GM23338 (cell line): ENCODE measurements around the gene SYT6. TPM values are rescaled to one million over a fixed set of nuclear protein-coding genes. Genes with fewer than 3 reads are reported as not detected.

Experiments used
- ATAC-seq: fragments of 200-7000 bp; cut with Tn5 transposase; 3 replicates; pipeline ENCODE4 v1.9.1; 2020
- DNase-seq: peaks from one replicate; pipeline ENCODE4 v3.0.0-alpha.2; 2015; ENCODE audit warnings: low spot score
- H2AFZ ChIP-seq: fragments of 200-600 bp; sonication (generic); 2 replicates; pipeline ENCODE4 v1.8.0; 2016; ENCODE audit warnings: antibody characterized with exemption, mild to moderate bottlenecking, moderate library complexity
- H3F3A ChIP-seq: fragments of 200-600 bp; sonication (generic); replicated peaks from 2 replicates; pipeline ENCODE4 v1.8.0; 2017; ENCODE audit warnings: antibody characterized with exemption, mixed run types, low read depth
- H3K27ac ChIP-seq: fragments of 200-600 bp; sonication (generic); 2 replicates; pipeline ENCODE4 v1.6.1; 2016; ENCODE audit warnings: low read depth
- H3K27me3 ChIP-seq: fragments of 200-600 bp; sonication (generic); 2 replicates; pipeline ENCODE4 v1.8.0; 2016; ENCODE audit warnings: mild to moderate bottlenecking, mixed run types, moderate library complexity; ENCODE audit not compliant: insufficient read depth
- H3K36me3 ChIP-seq: fragments of 200-600 bp; sonication (generic); 2 replicates; pipeline ENCODE4 v1.8.0; 2016; ENCODE audit warnings: mild to moderate bottlenecking; ENCODE audit not compliant: insufficient read depth
- H3K4me1 ChIP-seq: fragments of 200-600 bp; sonication (generic); 2 replicates; pipeline ENCODE4 v1.8.0; 2016; ENCODE audit warnings: mild to moderate bottlenecking, moderate library complexity; ENCODE audit not compliant: insufficient read depth
- H3K4me2 ChIP-seq: fragments of 200-600 bp; sonication (generic); 2 replicates; pipeline ENCODE4 v1.7.1; 2017; ENCODE audit warnings: mixed run types
- H3K4me3 ChIP-seq: fragments of 200-600 bp; sonication (generic); 2 replicates; pipeline ENCODE4 v1.6.1; 2016; ENCODE audit warnings: mixed run types
- H3K79me2 ChIP-seq: fragments of 200-600 bp; sonication (generic); replicated peaks from 2 replicates; pipeline ENCODE4 v1.8.0; 2017; ENCODE audit warnings: mild to moderate bottlenecking; ENCODE audit not compliant: insufficient read depth
- H3K9me2 ChIP-seq: fragments of 200-600 bp; sonication (generic); 2 replicates; pipeline ENCODE4 v1.8.0; 2017; ENCODE audit not compliant: insufficient read depth
- H4K20me1 ChIP-seq: fragments of 200-600 bp; sonication (generic); replicated peaks from 2 replicates; pipeline ENCODE4 v1.8.0; 2017; ENCODE audit warnings: mild to moderate bottlenecking; ENCODE audit not compliant: insufficient read depth
- H3K27ac Mint-ChIP-seq: 2 replicates; pipeline ENCODE4 v1.8.0; 2020; ENCODE audit warnings: inconsistent platforms, mild to moderate bottlenecking, moderate library complexity, mixed read lengths
- H3K27me3 Mint-ChIP-seq: 3 replicates; pipeline ENCODE4 v1.8.0; 2022; ENCODE audit warnings: low read depth, mild to moderate bottlenecking, moderate library complexity, mixed read lengths, inconsistent platforms; ENCODE audit not compliant: insufficient read depth, poor library complexity
- H3K36me3 Mint-ChIP-seq: 3 replicates; pipeline ENCODE4 v1.8.0; 2021; ENCODE audit warnings: low read depth, mild to moderate bottlenecking, inconsistent platforms, moderate library complexity, mixed read lengths
- H3K4me1 Mint-ChIP-seq: 3 replicates; pipeline ENCODE4 v1.8.0; 2020; ENCODE audit warnings: mild to moderate bottlenecking, inconsistent platforms, mixed read lengths
- H3K4me3 Mint-ChIP-seq: 3 replicates; pipeline ENCODE4 v1.8.0; 2021; ENCODE audit warnings: moderate library complexity, mild to moderate bottlenecking, inconsistent platforms, mixed read lengths
- H3K9me3 Mint-ChIP-seq: 3 replicates; pipeline ENCODE4 v1.8.0; 2020; ENCODE audit warnings: moderate library complexity, mild to moderate bottlenecking, inconsistent platforms, mixed read lengths
- JUNB ChIP-seq: IDR thresholded peaks from one replicate; pipeline ENCODE4 v1.6.1; 2016; ENCODE audit warnings: antibody characterized with exemption; ENCODE audit not compliant: unreplicated experiment
- STAT1 ChIP-seq: IDR thresholded peaks from one replicate; pipeline ENCODE4 v1.6.1; 2016; ENCODE audit warnings: antibody characterized with exemption; ENCODE audit not compliant: unreplicated experiment
- ZNF114 ChIP-seq: fragments of 250-450 bp; sonication (Bioruptor Pico); IDR thresholded peaks from 2 replicates; pipeline ENCODE4 v1.5.0; 2020; ENCODE audit warnings: mild to moderate bottlenecking, moderate library complexity
- polyA plus RNA-seq: library from polyadenylated mRNA; unstranded; fragments of >200 nt; fragmentation: Nextera tagmentation; extraction: Ambion mirVana; gene quantifications from 2 replicates; pipeline ENCODE4 v1.2.1, GENCODE V29; 2016
- total RNA-seq: library from RNA; depleted of rRNA; stranded (reverse); fragments of >200 nt; shearing (Covaris generic); gene quantifications from 2 replicates; pipeline ENCODE4 v1.2.3, GENCODE V29; 2014
- TF ChIP-seq, protein P1 (sequence below), 2 experiments: fragments of 200-600 bp in 1 of 2; sonication (generic) in 1 of 2; conservative IDR thresholded peaks; 2 replicates each; pipeline versions ENCODE4 v1.5.1 to v1.6.1; 2016 to 2017; ENCODE audit warnings: antibody characterized with exemption in 2 of 2, low read depth in 2 of 2, mild to moderate bottlenecking in 2 of 2, moderate library complexity in 1 of 2
- TF ChIP-seq, protein P2 (sequence below): IDR thresholded peaks from one replicate; pipeline ENCODE4 v1.6.1; 2018; ENCODE audit warnings: antibody characterized with exemption; ENCODE audit not compliant: unreplicated experiment
- TF ChIP-seq, protein P3 (sequence below): fragments of 250-450 bp; sonication (Bioruptor Pico); IDR thresholded peaks from 2 replicates; pipeline ENCODE4 v1.5.0; 2020; ENCODE audit warnings: mild to moderate bottlenecking, moderate library complexity

The SYT6 gene
- total and polyA plus RNA-seq, 2 experiments from 2014 or later: 31.2 to 42.6 TPM

DNA sequence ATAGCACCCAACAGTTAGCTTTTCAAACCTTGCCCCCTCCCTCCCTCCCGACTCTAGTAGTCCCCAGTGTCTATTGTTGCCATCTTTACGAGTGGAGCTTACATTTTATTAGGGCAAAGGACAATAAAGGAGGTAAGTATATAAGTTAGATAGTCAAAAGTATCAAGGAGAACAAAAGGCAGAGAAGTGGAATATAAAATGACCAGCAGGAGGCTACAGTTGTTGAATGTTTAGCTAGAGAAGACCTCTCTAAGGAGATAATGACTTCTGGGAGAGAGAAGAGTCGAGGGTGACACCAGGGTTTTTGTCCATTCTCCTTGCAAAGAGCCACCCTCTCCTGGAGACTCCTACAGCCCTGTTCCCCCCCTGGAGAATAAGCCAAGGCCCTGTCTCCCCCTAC lies 48.7 kb downstream of the SYT6 start:
- ATAC-seq (no peak; the same call in 2 of the 3 replicates), DNase-seq (no peak)
- Mint-ChIP-seq H3K36me3 (peaks cover 48% of the 10 kb centered on the region), H3K27ac (peak overlapping the region; percentile 33; the same call in 1 of the 2 replicates), H3K9me3 (no peaks in the 10 kb centered on the region), H3K4me1 (peaks cover 32% of the 10 kb centered on the region), H3K4me3 (no peak overlapping the region), H3K27me3 (peaks cover 6% of the 10 kb centered on the region)
- Histone ChIP-seq H3K79me2 (no peaks in the 10 kb centered on the region), H3F3A (no peaks in the 10 kb centered on the region), H3K4me2 (no peak overlapping the region), H2AFZ (no peak overlapping the region), H4K20me1 (no peaks in the 10 kb centered on the region; the same call in 1 of the 2 replicates), H3K9me2 (no peaks in the 10 kb centered on the region; the same call in 1 of the 2 replicates), H3K4me3 (no peak overlapping the region), H3K36me3 (peaks cover 24% of the 10 kb centered on the region), H3K27me3 (no peaks in the 10 kb centered on the region), H3K27ac (no peak overlapping the region), H3K4me1 (peaks cover 10% of the 10 kb centered on the region; the same call in 1 of the 2 replicates)
- TF ChIP-seq, protein P1, sequence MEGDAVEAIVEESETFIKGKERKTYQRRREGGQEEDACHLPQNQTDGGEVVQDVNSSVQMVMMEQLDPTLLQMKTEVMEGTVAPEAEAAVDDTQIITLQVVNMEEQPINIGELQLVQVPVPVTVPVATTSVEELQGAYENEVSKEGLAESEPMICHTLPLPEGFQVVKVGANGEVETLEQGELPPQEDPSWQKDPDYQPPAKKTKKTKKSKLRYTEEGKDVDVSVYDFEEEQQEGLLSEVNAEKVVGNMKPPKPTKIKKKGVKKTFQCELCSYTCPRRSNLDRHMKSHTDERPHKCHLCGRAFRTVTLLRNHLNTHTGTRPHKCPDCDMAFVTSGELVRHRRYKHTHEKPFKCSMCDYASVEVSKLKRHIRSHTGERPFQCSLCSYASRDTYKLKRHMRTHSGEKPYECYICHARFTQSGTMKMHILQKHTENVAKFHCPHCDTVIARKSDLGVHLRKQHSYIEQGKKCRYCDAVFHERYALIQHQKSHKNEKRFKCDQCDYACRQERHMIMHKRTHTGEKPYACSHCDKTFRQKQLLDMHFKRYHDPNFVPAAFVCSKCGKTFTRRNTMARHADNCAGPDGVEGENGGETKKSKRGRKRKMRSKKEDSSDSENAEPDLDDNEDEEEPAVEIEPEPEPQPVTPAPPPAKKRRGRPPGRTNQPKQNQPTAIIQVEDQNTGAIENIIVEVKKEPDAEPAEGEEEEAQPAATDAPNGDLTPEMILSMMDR (conservative IDR thresholded peaks at IDR 0.05; ENCODE audit: low read depth in 2 of 2): peak; percentile 6 to 25; a peak in 1 of 4 replicates
- no peak for TF ChIP-seq ZNF114 (CRISPR knock-in tag)
- TF ChIP-seq JUNB: no peak
- TF ChIP-seq, protein P2, sequence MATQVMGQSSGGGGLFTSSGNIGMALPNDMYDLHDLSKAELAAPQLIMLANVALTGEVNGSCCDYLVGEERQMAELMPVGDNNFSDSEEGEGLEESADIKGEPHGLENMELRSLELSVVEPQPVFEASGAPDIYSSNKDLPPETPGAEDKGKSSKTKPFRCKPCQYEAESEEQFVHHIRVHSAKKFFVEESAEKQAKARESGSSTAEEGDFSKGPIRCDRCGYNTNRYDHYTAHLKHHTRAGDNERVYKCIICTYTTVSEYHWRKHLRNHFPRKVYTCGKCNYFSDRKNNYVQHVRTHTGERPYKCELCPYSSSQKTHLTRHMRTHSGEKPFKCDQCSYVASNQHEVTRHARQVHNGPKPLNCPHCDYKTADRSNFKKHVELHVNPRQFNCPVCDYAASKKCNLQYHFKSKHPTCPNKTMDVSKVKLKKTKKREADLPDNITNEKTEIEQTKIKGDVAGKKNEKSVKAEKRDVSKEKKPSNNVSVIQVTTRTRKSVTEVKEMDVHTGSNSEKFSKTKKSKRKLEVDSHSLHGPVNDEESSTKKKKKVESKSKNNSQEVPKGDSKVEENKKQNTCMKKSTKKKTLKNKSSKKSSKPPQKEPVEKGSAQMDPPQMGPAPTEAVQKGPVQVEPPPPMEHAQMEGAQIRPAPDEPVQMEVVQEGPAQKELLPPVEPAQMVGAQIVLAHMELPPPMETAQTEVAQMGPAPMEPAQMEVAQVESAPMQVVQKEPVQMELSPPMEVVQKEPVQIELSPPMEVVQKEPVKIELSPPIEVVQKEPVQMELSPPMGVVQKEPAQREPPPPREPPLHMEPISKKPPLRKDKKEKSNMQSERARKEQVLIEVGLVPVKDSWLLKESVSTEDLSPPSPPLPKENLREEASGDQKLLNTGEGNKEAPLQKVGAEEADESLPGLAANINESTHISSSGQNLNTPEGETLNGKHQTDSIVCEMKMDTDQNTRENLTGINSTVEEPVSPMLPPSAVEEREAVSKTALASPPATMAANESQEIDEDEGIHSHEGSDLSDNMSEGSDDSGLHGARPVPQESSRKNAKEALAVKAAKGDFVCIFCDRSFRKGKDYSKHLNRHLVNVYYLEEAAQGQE: no peak

DNA sequence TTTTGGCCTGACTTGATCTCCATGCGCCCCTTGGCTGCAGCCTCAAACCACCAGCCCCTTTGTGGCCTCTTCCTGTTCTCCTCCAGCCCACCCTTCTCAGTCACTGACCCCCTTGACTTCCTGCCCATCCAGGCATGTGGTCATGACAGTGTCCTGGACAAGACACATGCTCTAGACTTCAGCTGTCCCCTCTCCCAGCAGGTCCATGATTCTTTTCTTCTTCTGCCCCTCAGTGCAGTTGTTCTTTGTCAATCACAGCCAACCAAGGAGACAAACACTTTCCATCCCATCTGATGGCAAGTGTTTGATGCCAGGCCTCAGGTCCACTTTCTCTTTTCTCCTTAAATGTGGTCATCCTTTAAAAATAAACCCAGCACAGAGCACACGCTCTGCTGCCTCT lies 49.7 kb downstream of the SYT6 start:
- ATAC-seq: no peak
- Histone ChIP-seq H3F3A (no peaks in the 10 kb centered on the region), H3K4me1 (peaks cover 10% of the 10 kb centered on the region; the same call in 1 of the 2 replicates), H3K9me2 (no peaks in the 10 kb centered on the region; the same call in 1 of the 2 replicates), H3K27me3 (no peaks in the 10 kb centered on the region), H2AFZ (no peak overlapping the region), H3K79me2 (no peaks in the 10 kb centered on the region), H3K36me3 (peaks cover 26% of the 10 kb centered on the region), H3K4me3 (no peak overlapping the region), H3K4me2 (no peak overlapping the region), H3K27ac (no peak overlapping the region), H4K20me1 (no peaks in the 10 kb centered on the region; the same call in 1 of the 2 replicates)
- Mint-ChIP-seq H3K9me3 (no peaks in the 10 kb centered on the region), H3K36me3 (peaks cover 57% of the 10 kb centered on the region), H3K4me3 (no peak overlapping the region), H3K27ac (no peak overlapping the region), H3K4me1 (peaks cover 32% of the 10 kb centered on the region), H3K27me3 (peaks cover 6% of the 10 kb centered on the region)
- TF ChIP-seq STAT1: no peak
- TF ChIP-seq, protein P3, sequence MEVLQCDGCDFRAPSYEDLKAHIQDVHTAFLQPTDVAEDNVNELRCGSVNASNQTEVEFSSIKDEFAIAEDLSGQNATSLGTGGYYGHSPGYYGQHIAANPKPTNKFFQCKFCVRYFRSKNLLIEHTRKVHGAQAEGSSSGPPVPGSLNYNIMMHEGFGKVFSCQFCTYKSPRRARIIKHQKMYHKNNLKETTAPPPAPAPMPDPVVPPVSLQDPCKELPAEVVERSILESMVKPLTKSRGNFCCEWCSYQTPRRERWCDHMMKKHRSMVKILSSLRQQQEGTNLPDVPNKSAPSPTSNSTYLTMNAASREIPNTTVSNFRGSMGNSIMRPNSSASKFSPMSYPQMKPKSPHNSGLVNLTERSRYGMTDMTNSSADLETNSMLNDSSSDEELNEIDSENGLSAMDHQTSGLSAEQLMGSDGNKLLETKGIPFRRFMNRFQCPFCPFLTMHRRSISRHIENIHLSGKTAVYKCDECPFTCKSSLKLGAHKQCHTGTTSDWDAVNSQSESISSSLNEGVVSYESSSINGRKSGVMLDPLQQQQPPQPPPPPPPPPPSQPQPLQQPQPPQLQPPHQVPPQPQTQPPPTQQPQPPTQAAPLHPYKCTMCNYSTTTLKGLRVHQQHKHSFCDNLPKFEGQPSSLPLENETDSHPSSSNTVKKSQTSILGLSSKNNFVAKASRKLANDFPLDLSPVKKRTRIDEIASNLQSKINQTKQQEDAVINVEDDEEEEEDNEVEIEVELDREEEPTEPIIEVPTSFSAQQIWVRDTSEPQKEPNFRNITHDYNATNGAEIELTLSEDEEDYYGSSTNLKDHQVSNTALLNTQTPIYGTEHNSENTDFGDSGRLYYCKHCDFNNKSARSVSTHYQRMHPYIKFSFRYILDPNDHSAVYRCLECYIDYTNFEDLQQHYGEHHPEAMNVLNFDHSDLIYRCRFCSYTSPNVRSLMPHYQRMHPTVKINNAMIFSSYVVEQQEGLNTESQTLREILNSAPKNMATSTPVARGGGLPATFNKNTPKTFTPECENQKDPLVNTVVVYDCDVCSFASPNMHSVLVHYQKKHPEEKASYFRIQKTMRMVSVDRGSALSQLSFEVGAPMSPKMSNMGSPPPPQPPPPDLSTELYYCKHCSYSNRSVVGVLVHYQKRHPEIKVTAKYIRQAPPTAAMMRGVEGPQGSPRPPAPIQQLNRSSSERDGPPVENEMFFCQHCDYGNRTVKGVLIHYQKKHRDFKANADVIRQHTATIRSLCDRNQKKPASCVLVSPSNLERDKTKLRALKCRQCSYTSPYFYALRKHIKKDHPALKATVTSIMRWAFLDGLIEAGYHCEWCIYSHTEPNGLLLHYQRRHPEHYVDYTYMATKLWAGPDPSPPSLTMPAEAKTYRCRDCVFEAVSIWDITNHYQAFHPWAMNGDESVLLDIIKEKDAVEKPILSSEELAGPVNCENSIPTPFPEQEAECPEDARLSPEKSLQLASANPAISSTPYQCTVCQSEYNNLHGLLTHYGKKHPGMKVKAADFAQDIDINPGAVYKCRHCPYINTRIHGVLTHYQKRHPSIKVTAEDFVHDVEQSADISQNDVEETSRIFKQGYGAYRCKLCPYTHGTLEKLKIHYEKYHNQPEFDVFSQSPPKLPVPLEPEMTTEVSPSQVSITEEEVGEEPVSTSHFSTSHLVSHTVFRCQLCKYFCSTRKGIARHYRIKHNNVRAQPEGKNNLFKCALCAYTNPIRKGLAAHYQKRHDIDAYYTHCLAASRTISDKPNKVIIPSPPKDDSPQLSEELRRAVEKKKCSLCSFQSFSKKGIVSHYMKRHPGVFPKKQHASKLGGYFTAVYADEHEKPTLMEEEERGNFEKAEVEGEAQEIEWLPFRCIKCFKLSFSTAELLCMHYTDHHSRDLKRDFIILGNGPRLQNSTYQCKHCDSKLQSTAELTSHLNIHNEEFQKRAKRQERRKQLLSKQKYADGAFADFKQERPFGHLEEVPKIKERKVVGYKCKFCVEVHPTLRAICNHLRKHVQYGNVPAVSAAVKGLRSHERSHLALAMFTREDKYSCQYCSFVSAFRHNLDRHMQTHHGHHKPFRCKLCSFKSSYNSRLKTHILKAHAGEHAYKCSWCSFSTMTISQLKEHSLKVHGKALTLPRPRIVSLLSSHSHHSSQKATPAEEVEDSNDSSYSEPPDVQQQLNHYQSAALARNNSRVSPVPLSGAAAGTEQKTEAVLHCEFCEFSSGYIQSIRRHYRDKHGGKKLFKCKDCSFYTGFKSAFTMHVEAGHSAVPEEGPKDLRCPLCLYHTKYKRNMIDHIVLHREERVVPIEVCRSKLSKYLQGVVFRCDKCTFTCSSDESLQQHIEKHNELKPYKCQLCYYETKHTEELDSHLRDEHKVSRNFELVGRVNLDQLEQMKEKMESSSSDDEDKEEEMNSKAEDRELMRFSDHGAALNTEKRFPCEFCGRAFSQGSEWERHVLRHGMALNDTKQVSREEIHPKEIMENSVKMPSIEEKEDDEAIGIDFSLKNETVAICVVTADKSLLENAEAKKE: no peak
- no peak for DNase-seq
